Measurements from ENCODE around the gene VAMP1. TPM values are rescaled to one million over a fixed set of nuclear protein-coding genes. Genes with fewer than 3 reads are reported as not detected.
A peak's percentile ranks its signal among the peaks of the same experiment; 100 is the strongest.

VAMP1 gene
- total and polyA plus RNA-seq, 12 donors, result 1.4 to 10.2 (median 3.0) TPM

- 89 to 90% methylated on average over 11 of the region's 11 CpGs for WGBS, 2 donors
- intact Hi-C loops (cut with DNase I), result loop anchor here in 4 of 10 donors (5.0 to 10.0 kb wide), 2 partner anchors 60 to 62 kb away; partner anchors contain the start of gene GAPDH (in 4 of the 4)
Measured at GRCh38 chr12:6472491-6472890, 2.0 kb upstream of the VAMP1 start.

DNA sequence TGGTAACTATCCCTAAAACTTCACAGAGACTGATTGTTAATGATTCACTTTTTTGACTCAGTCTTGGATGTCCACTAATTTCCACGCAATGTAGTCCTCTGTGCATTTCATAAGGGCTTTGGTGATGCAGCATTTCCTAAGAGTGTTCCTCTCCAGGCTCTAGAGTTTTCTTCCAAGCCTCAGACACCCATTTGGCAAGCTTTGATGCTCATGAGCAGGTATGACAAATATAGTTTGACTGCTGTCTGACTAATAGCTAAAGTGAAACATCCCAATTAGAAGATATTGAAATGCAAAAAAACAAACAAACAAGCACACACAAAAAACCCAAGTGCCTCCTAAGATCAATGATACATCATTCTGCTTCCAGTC lies 1.5 kb upstream of the VAMP1 start:
- WGBS, 2 donors, result 87 to 91% methylated on average over 1 of the region's 1 CpG
- no peak overlapping the region for H3K27ac ChIP-seq
- no peaks in the 10 kb centered on the region for H3K36me3 ChIP-seq
- H3K27me3 ChIP-seq, result no peaks in the 10 kb centered on the region
- no peak for TF ChIP-seq CTCF (IDR thresholded peaks at IDR 0.05)
- ATAC-seq (no peak), DNase-seq (no peak)
- intact Hi-C loops (cut with DNase I), result loop anchor here in 5 of 10 donors (2.0 to 10.0 kb wide), 3 partner anchors 60 to 63 kb away; partner anchors contain the start of gene GAPDH (in 5 of the 5)
- no peaks in the 10 kb centered on the region for H3K9me3 ChIP-seq
- peaks cover 4 to 36% (median 21%) of the 10 kb centered on the region in 9 donors for H3K4me1 ChIP-seq
- H3K4me3 ChIP-seq, result no peak overlapping the region

More at GRCh38 chr12:6472491-6472890, 2.0 kb upstream of the VAMP1 start:
- TF ChIP-seq CTCF (IDR thresholded peaks at IDR 0.05), result no peak
- Histone ChIP-seq H3K4me1 (peaks cover 4 to 36% (median 21%) of the 10 kb centered on the region in 9 donors), H3K27ac (no peak overlapping the region), H3K9me3 (no peaks in the 10 kb centered on the region), H3K4me3 (no peak overlapping the region), H3K36me3 (no peaks in the 10 kb centered on the region), H3K27me3 (no peaks in the 10 kb centered on the region)
- no peak for ATAC-seq
- no peak for DNase-seq

DNA sequence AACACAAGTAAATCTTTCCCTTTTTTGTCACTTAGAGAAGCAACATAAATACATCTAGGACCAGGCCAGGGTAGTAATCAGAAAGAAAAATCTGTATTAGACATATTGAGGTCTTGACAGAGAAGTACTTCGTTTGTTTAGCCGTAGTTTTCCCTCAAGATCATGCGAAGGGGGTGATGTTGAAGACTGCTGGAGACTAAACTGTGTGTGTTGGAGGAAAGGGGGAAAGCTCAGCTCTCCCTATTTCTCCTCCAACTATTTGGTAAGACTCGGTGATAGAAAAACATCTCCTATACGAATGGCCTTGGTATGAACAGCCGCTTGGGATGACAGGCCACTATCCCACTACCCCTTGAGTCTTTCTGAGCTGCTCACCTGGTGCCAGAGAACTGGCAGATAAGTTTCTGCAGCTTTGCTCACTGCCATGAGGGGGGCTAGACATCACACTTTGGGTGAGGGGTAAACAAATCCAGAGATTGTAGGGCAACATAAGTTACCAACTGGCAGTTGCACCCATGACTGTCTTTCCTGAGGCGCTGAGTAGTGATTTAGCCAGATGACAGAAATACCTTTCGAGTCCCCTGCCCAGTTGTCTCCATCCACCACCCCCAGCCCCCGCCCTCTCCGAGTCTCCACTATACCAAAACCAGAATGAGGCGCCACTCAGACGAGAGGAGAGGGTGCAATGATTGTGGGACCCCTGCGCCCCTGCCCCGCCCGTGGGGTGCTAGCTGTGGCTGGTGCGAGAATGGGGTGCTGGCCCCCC lies 685 bp downstream of the VAMP1 start:
- Histone ChIP-seq H3K36me3 (peaks cover 0 to 19% (median 5%) of the 10 kb centered on the region in 9 donors), H3K4me1 (peaks cover 4 to 50% (median 21%) of the 10 kb centered on the region in 9 donors), H3K27ac (peak overlapping the region in 9 of 10 donors; percentile 80 to 93 (median 87)), H3K9me3 (no peaks in the 10 kb centered on the region), H3K4me3 (peak overlapping the region; percentile 60 to 78 (median 72)), H3K27me3 (no peaks in the 10 kb centered on the region)
- DNase-seq, result no peak
- no peak for ATAC-seq
- intact Hi-C loops (cut with DNase I), result loop anchor here in 7 of 10 donors (1.0 to 10.0 kb wide), 7 partner anchors 24 to 145 kb away; partner anchors contain the start of genes GAPDH (in 5 of the 7) and MRPL51 (in 1 of the 7)
- no peak for TF ChIP-seq CTCF (IDR thresholded peaks at IDR 0.05)
- 22 to 26% methylated on average over 16 of the region's 16 CpGs for WGBS, 2 donors

DNA sequence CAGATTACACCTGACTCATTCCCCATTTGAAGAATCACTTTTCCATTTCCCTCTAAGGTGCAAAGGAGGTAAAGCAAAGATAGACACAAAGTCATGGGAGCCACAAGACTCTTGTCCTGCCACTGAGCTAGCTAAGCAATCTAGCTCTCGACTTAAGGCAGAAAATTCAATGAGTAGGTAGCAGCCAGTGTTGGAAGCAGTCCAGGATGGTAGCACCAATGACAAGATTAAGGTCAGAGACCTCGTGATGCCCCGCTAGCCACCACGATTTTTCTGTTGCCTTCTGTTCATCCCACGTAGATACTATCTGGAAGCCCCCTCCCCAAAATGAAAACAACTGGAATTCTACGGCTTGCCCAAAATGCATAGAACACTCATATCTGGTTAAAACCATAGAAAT lies 1.4 kb downstream of the VAMP1 start:
- Histone ChIP-seq H3K4me1 (peaks cover 4 to 57% (median 21%) of the 10 kb centered on the region in 9 donors), H3K27ac (peak overlapping the region in 2 of 10 donors; percentile 7 to 93), H3K27me3 (no peaks in the 10 kb centered on the region), H3K4me3 (peak overlapping the region in 6 of 10 donors; percentile 65 to 78 (median 72)), H3K36me3 (peaks cover 0 to 26% (median 9%) of the 10 kb centered on the region in 9 donors), H3K9me3 (no peaks in the 10 kb centered on the region)
- intact Hi-C loops (cut with DNase I), result loop anchor here in 4 of 10 donors (5.0 to 10.0 kb wide), 3 partner anchors 68 to 144 kb away; no protein-coding TSS in a partner anchor
- DNase-seq, result no peak
- no peak for ATAC-seq
- 57 to 68% methylated on average over 6 of the region's 6 CpGs for WGBS, 2 donors
- TF ChIP-seq CTCF (IDR thresholded peaks at IDR 0.05), result no peak

Measured in heart right ventricle (tissue), 16 donors.